K562 (cell line): ENCODE data around the gene SHB. TPM values are rescaled to one million over a fixed set of nuclear protein-coding genes. Genes with fewer than 3 reads are reported as not detected.

Source experiments
- ATAC-seq: fragments of 200-7000 bp; cut with Tn5 transposase; 3 replicates; pipeline ENCODE4 v1.9.1; 2020; ENCODE audit warnings: moderate library complexity
- BruUV-seq: library from RNA; stranded (reverse); fragments of 400-500 nt; replicated peaks from 2 replicates; lab custom pipeline; 2021; lab: Mats Ljungman, UMichigan
- CTCF ChIA-PET: fragments of 300-600 bp; formaldehyde crosslinking; extraction: SDS; loops from one replicate; lab custom pipeline; 2021; ENCODE audit warnings: low intra/inter-chr PET ratio; lab: Yijun Ruan, JAX
- POLR2A ChIA-PET: fragments of 300-600, 350-650 bp; sonication (Branson Sonifier 250); formaldehyde crosslinking; extraction: SDS; loops from one replicate; lab custom pipeline; 2021; ENCODE audit warnings: antibody characterized with exemption, inconsistent platforms; lab: Yijun Ruan, JAX
- DNase-seq, 4 experiments: peaks; one replicate each; pipeline versions ENCODE4 v3.0.0 to v3.0.0-alpha.2; 2011 to 2018; ENCODE audit warnings: low spot score in 3 of 4, mixed read lengths in 3 of 4; ENCODE audit errors: extremely low read depth in 1 of 4
- FAIRE-seq: peaks from 2 replicates; lab custom pipeline; 2011; peaks lifted over from hg19 to GRCh38; lab: Jason Lieb, UNC
- H2AFZ ChIP-seq: 2 replicates; pipeline ENCODE4 v1.6.0; 2011; ENCODE audit warnings: low read depth, low read length, control low read depth, inconsistent platforms
- H3K27ac ChIP-seq: fragments of 200-600 bp; 3 replicates; pipeline ENCODE4 v1.8.0; 2011; ENCODE audit warnings: low read depth, mild to moderate bottlenecking, control low read depth, inconsistent platforms, low read length, moderate library complexity, mixed read lengths; ENCODE audit errors: extremely low read depth
- H3K27me3 ChIP-seq, 2 experiments: fragments of 300-600 bp in 1 of 2; 2 replicates in 1 of 2; 3 replicates in 1 of 2; pipeline versions ENCODE4 v1.6.0 to v1.8.0; 2011; ENCODE audit warnings: inconsistent platforms in 2 of 2, low read length in 2 of 2, mild to moderate bottlenecking in 1 of 2, mixed read lengths in 1 of 2, moderate library complexity in 1 of 2; ENCODE audit not compliant: control insufficient read depth in 2 of 2, insufficient read depth in 2 of 2
- H3K36me3 ChIP-seq: fragments of 300-600 bp; 3 replicates; pipeline ENCODE4 v1.8.0; 2011; ENCODE audit warnings: mild to moderate bottlenecking, low read length, inconsistent platforms; ENCODE audit not compliant: control insufficient read depth, insufficient read depth
- H3K4me1 ChIP-seq, 2 experiments: fragments of 200-600 bp in 1 of 2; replicated peaks in 1 of 2; 2 replicates in 1 of 2; 3 replicates in 1 of 2; pipeline versions ENCODE4 v1.5.1 to v1.8.0; 2011; ENCODE audit warnings: inconsistent platforms in 2 of 2, low read length in 2 of 2, mild to moderate bottlenecking in 1 of 2, mixed read lengths in 1 of 2, moderate library complexity in 1 of 2; ENCODE audit not compliant: control insufficient read depth in 2 of 2, insufficient read depth in 2 of 2
- H3K4me2 ChIP-seq: 2 replicates; pipeline ENCODE4 v1.6.1; 2011; ENCODE audit warnings: low read length, control low read depth, inconsistent platforms, mixed read lengths; ENCODE audit not compliant: insufficient read depth
- H3K4me3 ChIP-seq: fragments of 200-600 bp; sonication (generic), shearing (Covaris generic); 2 replicates; pipeline ENCODE4 v1.5.1; 2016; ENCODE audit warnings: control low read depth, inconsistent platforms
- H3K79me2 ChIP-seq: fragments of 200-600 bp; 3 replicates; pipeline ENCODE4 v1.8.0; 2011; ENCODE audit warnings: low read length, inconsistent platforms; ENCODE audit not compliant: control insufficient read depth, insufficient read depth
- H3K9ac ChIP-seq, 2 experiments: 2 replicates each; pipeline versions ENCODE4 v1.6.0 to v1.6.1; 2011; ENCODE audit warnings: low read depth in 2 of 2, low read length in 2 of 2, control low read depth in 1 of 2, inconsistent platforms in 1 of 2, mild to moderate bottlenecking in 1 of 2, mixed read lengths in 1 of 2; ENCODE audit not compliant: insufficient read depth in 1 of 2
- H3K9me1 ChIP-seq: one replicate; pipeline ENCODE4 v1.6.0; 2011; ENCODE audit warnings: inconsistent platforms, mild to moderate bottlenecking, low read length, moderate library complexity; ENCODE audit not compliant: control insufficient read depth, insufficient read depth
- H3K9me3 ChIP-seq: replicated peaks from 2 replicates; pipeline ENCODE4 v1.5.1; 2011; ENCODE audit warnings: low read depth, low read length, inconsistent platforms; ENCODE audit not compliant: control insufficient read depth, insufficient read depth
- H4K20me1 ChIP-seq: replicated peaks from 2 replicates; pipeline ENCODE4 v1.6.1; 2011; ENCODE audit warnings: low read length, inconsistent platforms, mixed read lengths; ENCODE audit not compliant: control insufficient read depth, insufficient read depth
- ARID1B ChIP-seq: fragments of 450-650 bp; IDR thresholded peaks from 2 replicates; pipeline ENCODE4 v1.6.1; 2016; ENCODE audit warnings: antibody characterized with exemption, mild to moderate bottlenecking, inconsistent platforms
- DPF2 ChIP-seq: fragments of 450-650 bp; IDR thresholded peaks from 2 replicates; pipeline ENCODE4 v1.6.1; 2016
- HMG20B ChIP-seq: fragments of 250-450 bp; sonication (Bioruptor Pico); IDR thresholded peaks from 2 replicates; pipeline ENCODE4 v1.5.0; 2021; ENCODE audit warnings: mild to moderate bottlenecking
- KAT8 ChIP-seq: fragments of 450-650 bp; IDR thresholded peaks from 2 replicates; pipeline ENCODE4 v1.6.1; 2016; ENCODE audit warnings: low read depth, mild to moderate bottlenecking
- MTF1 ChIP-seq: fragments of 250-450 bp; sonication (Bioruptor Pico); IDR thresholded peaks from 2 replicates; pipeline ENCODE4 v1.9.0; 2021; ENCODE audit warnings: moderate library complexity, mild to moderate bottlenecking, inconsistent platforms, borderline replicate concordance
- ZBTB1 ChIP-seq: sonication (generic); formaldehyde crosslinking; IDR thresholded peaks from 2 replicates; pipeline ENCODE4 v1.8.1; 2023; ENCODE audit warnings: missing genetic modification reagents, low read depth, mild to moderate bottlenecking, borderline replicate concordance
- ZNF589 ChIP-seq: fragments of 200-800 bp; sonication (Bioruptor generic); IDR thresholded peaks from 2 replicates; pipeline ENCODE4 v1.6.1; 2016; ENCODE audit warnings: low read depth, missing genetic modification characterization, missing compliant biosample characterization
- WGBS: fragments of 100-300 bp; shearing (Covaris generic); methylation state at CpG from one replicate; pipeline ENCODE4 v1.1.6; 2016; ENCODE audit warnings: low coverage, mixed read lengths; ENCODE audit not compliant: insufficient coverage; ENCODE audit errors: missing lambda C conversion rate; 5-methylcytosine and 5-hydroxymethylcytosine counted together
- in situ Hi-C: fragments of 300-500 bp; cut with MboI; formaldehyde crosslinking; loops from 4 replicates; pipeline ENCODE4 v1.15.0; 2018; ENCODE audit warnings: inconsistent platforms, mixed read lengths
- intact Hi-C: fragments of 100-400 bp; cut with micrococcal nuclease; formaldehyde crosslinking; loops from 2 replicates; pipeline ENCODE4 v1.14.2; 2022
- polyA plus RNA-seq, 8 experiments: library from polyadenylated mRNA; depleted of rRNA in 4 of 8; stranded (reverse) in 5 of 8; unstranded in 3 of 8; fragments of >200 nt; fragmentation: Nextera tagmentation in 2 of 8; fragmentation: Illumina TruSeq in 1 of 8; extraction: Ambion mirVana in 2 of 8; extraction: Trizol in 1 of 8; gene quantifications; 2 replicates each; pipeline versions ENCODE4 v1.2.1 to v1.2.3, GENCODE V29; 2011 to 2014; ENCODE audit warnings: inconsistent platforms in 1 of 8, missing spikeins in 1 of 8
- total RNA-seq, 7 experiments: library from RNA; depleted of rRNA in 6 of 7; stranded (reverse); fragments of >200 nt in 6 of 7; fragmentation: Illumina TruSeq in 2 of 7; extraction: Trizol in 2 of 7; gene quantifications; 2 replicates each; pipeline versions ENCODE4 v1.2.1 to v1.2.3, GENCODE V29; 2011 to 2021; ENCODE audit warnings: low replicate concordance in 1 of 7
- TF ChIP-seq, protein P1 (sequence below): fragments of 250-450 bp; sonication (Bioruptor Pico); IDR thresholded peaks from 2 replicates; pipeline ENCODE4 v1.8.0; 2022; ENCODE audit warnings: inconsistent platforms
- TF ChIP-seq, protein P2 (sequence below), 2 experiments: fragments of 450-650 bp in 1 of 2; sonication (generic) in 1 of 2; formaldehyde crosslinking in 1 of 2; IDR thresholded peaks in 1 of 2; conservative IDR thresholded peaks in 1 of 2; 2 replicates each; pipeline versions ENCODE4 v1.6.1 to v1.8.1; 2016 to 2023; ENCODE audit warnings: mild to moderate bottlenecking in 2 of 2, moderate library complexity in 2 of 2, inconsistent platforms in 1 of 2, missing genetic modification reagents in 1 of 2
- TF ChIP-seq, protein P3 (sequence below): IDR thresholded peaks from 2 replicates; pipeline ENCODE4 v1.6.1; 2012; ENCODE audit warnings: low read depth, low read length, improper control_type of control experiment, borderline replicate concordance
- TF ChIP-seq, protein P4 (sequence below): fragments of 450-650 bp; IDR thresholded peaks from 2 replicates; pipeline ENCODE4 v1.6.1; 2017; ENCODE audit warnings: mild to moderate bottlenecking, moderate library complexity

The SHB gene
- total and polyA plus RNA-seq, 9 of the 15 experiments (the other 6 are each of a cell fraction or from before 2014, with no cell fraction given): 0.78 to 16.0 (median 5.3) TPM

DNA sequence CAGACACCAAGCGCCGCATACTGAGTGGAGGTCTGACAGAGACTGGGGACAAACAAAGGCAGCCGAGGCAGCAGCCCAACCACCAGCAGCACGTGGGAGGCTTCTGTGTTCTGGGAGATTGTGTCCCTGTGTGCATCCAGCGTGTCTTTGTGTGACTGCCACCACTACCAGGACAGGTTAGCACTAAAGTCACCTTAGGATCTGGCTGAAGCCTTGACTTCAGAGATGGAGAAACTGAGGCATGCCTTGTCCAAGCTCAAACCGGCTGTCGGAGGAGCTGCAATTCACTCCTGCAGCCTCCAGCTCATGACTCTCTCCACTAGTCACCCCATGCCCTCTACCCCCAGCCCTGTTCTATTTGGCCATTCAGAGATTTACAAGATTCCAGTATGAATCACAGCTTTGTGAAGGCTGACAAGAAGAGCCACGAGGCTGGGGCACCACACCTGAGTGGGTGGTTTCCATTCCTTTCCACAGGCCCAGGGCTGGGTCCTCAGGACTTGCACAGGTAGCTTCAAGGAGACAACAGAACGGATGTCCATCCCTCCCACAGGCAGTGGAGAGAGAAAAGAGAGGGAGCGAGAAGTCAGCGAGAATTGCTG is 69.3 kb downstream of the SHB start:
- peak overlapping the region in 1 of 2 experiments; percentile 80; a peak in 1 of 4 replicates for H3K9ac ChIP-seq
- peaks cover 19% of the 10 kb centered on the region; the same call in 1 of the 2 replicates for H4K20me1 ChIP-seq
- no peaks in the 10 kb centered on the region for H3K36me3 ChIP-seq
- no peaks in the 10 kb centered on the region for H3K9me3 ChIP-seq
- no peaks in the 10 kb centered on the region for H3K27me3 ChIP-seq
- FAIRE-seq: no peak
- DNase-seq: no peak
- ATAC-seq: no peak
- H3K4me3 ChIP-seq: no peak overlapping the region
- BruUV-seq: no TSS peak
- TF ChIP-seq MTF1 (no peak), HMG20B (CRISPR knock-in tag) (no peak), KAT8 (no peak), DPF2 (no peak), ARID1B (no peak), ZBTB1 (CRISPR knock-in tag) (no peak), ZNF589 (CRISPR knock-in tag) (no peak)
- TF ChIP-seq, protein P1, sequence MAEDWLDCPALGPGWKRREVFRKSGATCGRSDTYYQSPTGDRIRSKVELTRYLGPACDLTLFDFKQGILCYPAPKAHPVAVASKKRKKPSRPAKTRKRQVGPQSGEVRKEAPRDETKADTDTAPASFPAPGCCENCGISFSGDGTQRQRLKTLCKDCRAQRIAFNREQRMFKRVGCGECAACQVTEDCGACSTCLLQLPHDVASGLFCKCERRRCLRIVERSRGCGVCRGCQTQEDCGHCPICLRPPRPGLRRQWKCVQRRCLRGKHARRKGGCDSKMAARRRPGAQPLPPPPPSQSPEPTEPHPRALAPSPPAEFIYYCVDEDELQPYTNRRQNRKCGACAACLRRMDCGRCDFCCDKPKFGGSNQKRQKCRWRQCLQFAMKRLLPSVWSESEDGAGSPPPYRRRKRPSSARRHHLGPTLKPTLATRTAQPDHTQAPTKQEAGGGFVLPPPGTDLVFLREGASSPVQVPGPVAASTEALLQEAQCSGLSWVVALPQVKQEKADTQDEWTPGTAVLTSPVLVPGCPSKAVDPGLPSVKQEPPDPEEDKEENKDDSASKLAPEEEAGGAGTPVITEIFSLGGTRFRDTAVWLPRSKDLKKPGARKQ (CRISPR knock-in tag): no peak
- TF ChIP-seq, protein P2, sequence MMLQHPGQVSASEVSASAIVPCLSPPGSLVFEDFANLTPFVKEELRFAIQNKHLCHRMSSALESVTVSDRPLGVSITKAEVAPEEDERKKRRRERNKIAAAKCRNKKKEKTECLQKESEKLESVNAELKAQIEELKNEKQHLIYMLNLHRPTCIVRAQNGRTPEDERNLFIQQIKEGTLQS (IDR thresholded peaks at IDR 0.05): no peak
- TF ChIP-seq, protein P2 (CRISPR knock-in tag; conservative IDR thresholded peaks at IDR 0.05): no peak
- TF ChIP-seq, protein P3, sequence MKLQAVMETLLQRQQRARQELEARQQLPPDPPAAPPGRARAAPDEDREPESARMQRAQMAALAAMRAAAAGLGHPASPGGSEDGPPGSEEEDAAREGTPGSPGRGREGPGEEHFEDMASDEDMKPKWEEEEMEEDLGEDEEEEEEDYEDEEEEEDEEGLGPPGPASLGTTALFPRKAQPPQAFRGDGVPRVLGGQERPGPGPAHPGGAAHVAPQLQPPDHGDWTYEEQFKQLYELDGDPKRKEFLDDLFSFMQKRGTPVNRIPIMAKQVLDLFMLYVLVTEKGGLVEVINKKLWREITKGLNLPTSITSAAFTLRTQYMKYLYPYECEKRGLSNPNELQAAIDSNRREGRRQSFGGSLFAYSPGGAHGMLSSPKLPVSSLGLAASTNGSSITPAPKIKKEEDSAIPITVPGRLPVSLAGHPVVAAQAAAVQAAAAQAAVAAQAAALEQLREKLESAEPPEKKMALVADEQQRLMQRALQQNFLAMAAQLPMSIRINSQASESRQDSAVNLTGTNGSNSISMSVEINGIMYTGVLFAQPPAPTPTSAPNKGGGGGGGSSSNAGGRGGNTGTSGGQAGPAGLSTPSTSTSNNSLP: no peak
- TF ChIP-seq, protein P4, sequence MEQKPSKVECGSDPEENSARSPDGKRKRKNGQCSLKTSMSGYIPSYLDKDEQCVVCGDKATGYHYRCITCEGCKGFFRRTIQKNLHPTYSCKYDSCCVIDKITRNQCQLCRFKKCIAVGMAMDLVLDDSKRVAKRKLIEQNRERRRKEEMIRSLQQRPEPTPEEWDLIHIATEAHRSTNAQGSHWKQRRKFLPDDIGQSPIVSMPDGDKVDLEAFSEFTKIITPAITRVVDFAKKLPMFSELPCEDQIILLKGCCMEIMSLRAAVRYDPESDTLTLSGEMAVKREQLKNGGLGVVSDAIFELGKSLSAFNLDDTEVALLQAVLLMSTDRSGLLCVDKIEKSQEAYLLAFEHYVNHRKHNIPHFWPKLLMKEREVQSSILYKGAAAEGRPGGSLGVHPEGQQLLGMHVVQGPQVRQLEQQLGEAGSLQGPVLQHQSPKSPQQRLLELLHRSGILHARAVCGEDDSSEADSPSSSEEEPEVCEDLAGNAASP: no peak
- H3K4me1 ChIP-seq: peaks cover 18 to 26% of the 10 kb centered on the region in 2 experiments
- intact Hi-C loops (no loop called here), in situ Hi-C loops (no loop called here)
- CTCF ChIA-PET: no interaction called here
- no peaks in the 10 kb centered on the region for H3K79me2 ChIP-seq
- POLR2A ChIA-PET: interaction anchor here (0.5 to 1.1 kb wide), 2 partner anchors 49 to 73 kb away, joined by 3 read pairs; no protein-coding TSS in a partner anchor
- no peak overlapping the region for H3K4me2 ChIP-seq
- H3K27ac ChIP-seq: no peak overlapping the region
- 75% methylated on average over 11 of the region's 11 CpGs for WGBS
- no peak overlapping the region for H2AFZ ChIP-seq
- H3K9me1 ChIP-seq: no peaks in the 10 kb centered on the region
